Measurements from ENCODE around the gene CNR1. TPM values are rescaled to one million over a fixed set of nuclear protein-coding genes. Genes with fewer than 3 reads are reported as not detected.

Gene CNR1
- total and polyA plus RNA-seq, 2 of the 4 experiments (the other 2 are of a cell fraction): not detected

- Histone ChIP-seq H2AFZ (replicated peaks; ENCODE audit: low read length, poor library complexity) (no peak overlapping the region), H3K18ac (ENCODE audit: low read depth, low read length) (no peak overlapping the region), H3K4ac (ENCODE audit: low read depth, low read length) (no peak overlapping the region), H3K36me3 (ENCODE audit: control insufficient read depth, insufficient read depth, low read length) (no peaks in the 10 kb centered on the region), H3K4me1 (ENCODE audit: control insufficient read depth, insufficient read depth, low read length) (no peaks in the 10 kb centered on the region), H2BK120ac (ENCODE audit: low read depth, low read length) (no peak overlapping the region), H4K20me1 (ENCODE audit: insufficient read depth, low read length) (no peaks in the 10 kb centered on the region), H2AK9ac (replicated peaks; ENCODE audit: low read depth, low read length, poor library complexity) (no peak overlapping the region), H3K9me1 (ENCODE audit: insufficient read depth, low read length) (no peaks in the 10 kb centered on the region), H3K4me2 (ENCODE audit: low read depth, low read length) (no peak overlapping the region), H2AK5ac (ENCODE audit: low read depth, low read length) (no peak overlapping the region), H3K9ac (ENCODE audit: low read depth, low read length) (no peak overlapping the region), H2BK20ac (ENCODE audit: low read depth, low read length) (no peak overlapping the region), H4K8ac (ENCODE audit: low read depth in 2 of 2, low read length in 2 of 2) (no peak overlapping the region), H4K91ac (ENCODE audit: insufficient read depth, low read depth, low read length) (no peak overlapping the region), H3K4me3 (ENCODE audit: insufficient read depth, low read depth, low read length) (no peak overlapping the region), H3K9me3 (ENCODE audit: control insufficient read depth, insufficient read depth, low read length) (no peaks in the 10 kb centered on the region), H2BK5ac (ENCODE audit: low read depth, low read length, poor library complexity, severe bottlenecking) (no peak overlapping the region), H4K5ac (ENCODE audit: low read depth, low read length) (no peak overlapping the region), H3K27ac (ENCODE audit: insufficient read depth, low read length) (no peak overlapping the region), H3K23ac (ENCODE audit: low read depth, low read length) (no peak overlapping the region), H3K27me3 (ENCODE audit: control insufficient read depth, insufficient read depth, low read length) (no peaks in the 10 kb centered on the region), H2BK15ac (ENCODE audit: low read depth, low read length) (no peak overlapping the region), H3K56ac (ENCODE audit: extremely low read depth, insufficient read depth, low read length) (no peak overlapping the region), H3K79me1 (ENCODE audit: low read depth in 1 of 2, low read length in 2 of 2) (no peaks in the 10 kb centered on the region), H3K14ac (replicated peaks; ENCODE audit: low read depth, low read length) (no peak overlapping the region)
- in situ Hi-C loops (cut with MboI; ENCODE audit: low sequenced_read_pairs): no loop called here
- dilution Hi-C loops (cut with HindIII; ENCODE audit: low sequenced_read_pairs, unreplicated experiment): no loop called here
- DNase-seq (no peak), ATAC-seq (ENCODE audit: low read depth) (no peak)
- BruUV-seq (replicated peaks): no TSS peak
- POLR2A ChIA-PET (ENCODE audit: unreplicated experiment): no interaction called here
- intact Hi-C loops (cut with micrococcal nuclease): no loop called here
- CTCF ChIA-PET: no interaction called here
- TF ChIP-seq RCOR1 (IDR thresholded peaks at IDR 0.05; ENCODE audit: insufficient replicate concordance, low read length): no peak
- no peak for TF ChIP-seq RAD21 (IDR thresholded peaks at IDR 0.05; ENCODE audit: low read length)
- no peak for TF ChIP-seq POLR2A (IDR thresholded peaks at IDR 0.05; ENCODE audit: low read depth, low read length)
- no peak for TF ChIP-seq NFE2L2 (IDR thresholded peaks at IDR 0.05; ENCODE audit: low read depth, low read length)
- TF ChIP-seq MXI1 (IDR thresholded peaks at IDR 0.05; ENCODE audit: borderline replicate concordance, low read depth, low read length): no peak
- TF ChIP-seq ELK1 (IDR thresholded peaks at IDR 0.05; ENCODE audit: borderline replicate concordance, low read depth, low read length): no peak
- no peak for TF ChIP-seq SMC3 (IDR thresholded peaks at IDR 0.05; ENCODE audit: low read depth, low read length)
- no peak for TF ChIP-seq MAZ (IDR thresholded peaks at IDR 0.05; ENCODE audit: borderline replicate concordance, low read depth, low read length)
- no peak for TF ChIP-seq RFX5 (IDR thresholded peaks at IDR 0.05; ENCODE audit: low read depth, low read length)
- TF ChIP-seq CEBPB (IDR thresholded peaks at IDR 0.05; ENCODE audit: low read depth, low read length): no peak
- no peak for TF ChIP-seq USF2 (IDR thresholded peaks at IDR 0.05; ENCODE audit: low read depth, low read length)
- no peak for TF ChIP-seq FOS (IDR thresholded peaks at IDR 0.05; ENCODE audit: low read depth, low read length)
- TF ChIP-seq CTCF (conservative IDR thresholded peaks at IDR 0.05; ENCODE audit: low read depth, low read length): no peak
- TF ChIP-seq CHD1 (IDR thresholded peaks at IDR 0.05; ENCODE audit: low read depth, low read length): no peak
- no peak for TF ChIP-seq MAFK (IDR thresholded peaks at IDR 0.05; ENCODE audit: low read depth, low read length)
- no CpG with 5 or more reads among the region's 1 CpG for WGBS, 2 experiments (ENCODE audit: extremely low coverage in 2 of 2, insufficient read length in 1 of 2)
Observed at GRCh38 chr6:88120635-88121034, 45.5 kb downstream of the CNR1 start.
